GM10847 (cell line): ENCODE data around the gene PEDS1.
A peak's percentile ranks its signal among the peaks of the same experiment; 100 is the strongest.

Experiments
- POLR2A ChIP-seq: IDR thresholded peaks from 2 replicates; pipeline ENCODE4 v1.6.1; 2011; ENCODE audit not compliant: insufficient read length; ENCODE audit errors: extremely low read depth

Gene PEDS1

DNA sequence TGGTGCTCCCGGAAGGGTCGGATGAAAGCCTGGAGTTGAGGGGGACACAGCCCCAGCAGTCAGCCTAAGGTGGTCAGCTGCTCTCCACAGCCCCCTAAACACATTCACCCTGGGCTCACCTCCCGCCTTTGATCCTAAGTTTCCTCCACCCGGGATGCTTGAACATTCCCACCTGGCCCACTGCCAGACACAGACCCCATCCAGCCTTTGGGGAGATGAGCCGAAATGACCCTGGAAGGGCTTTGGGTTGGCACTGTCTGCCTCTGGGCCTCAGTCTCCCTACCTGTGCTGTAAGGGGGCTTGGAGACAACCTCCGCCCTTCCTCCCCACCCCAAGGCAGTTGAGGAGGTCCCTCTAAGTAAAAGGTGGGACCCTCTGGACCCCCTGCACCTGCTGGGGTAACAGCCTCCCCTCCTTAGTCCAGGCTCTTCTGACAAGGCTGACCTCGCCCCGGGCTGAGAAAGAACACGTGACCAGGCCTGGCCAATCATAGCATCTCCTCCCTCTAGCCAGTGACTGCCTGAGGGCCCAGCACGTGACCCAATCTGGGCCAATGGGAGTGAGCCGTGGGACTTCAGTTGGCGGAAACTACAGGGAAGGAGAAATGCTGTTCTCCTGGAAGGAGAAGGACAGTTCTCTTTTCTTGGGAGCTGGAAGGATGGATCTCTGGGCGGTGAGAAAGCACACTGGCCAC is 23.7 kb downstream of the PEDS1 start:
- no peak for TF ChIP-seq POLR2A

- TF ChIP-seq POLR2A: no peak
Observed at GRCh38 chr20:50128520-50128905, 25.0 kb downstream of the PEDS1 start.

- TF ChIP-seq POLR2A: no peak
Observed at GRCh38 chr20:50127587-50128519, 25.7 kb downstream of the PEDS1 start.

DNA sequence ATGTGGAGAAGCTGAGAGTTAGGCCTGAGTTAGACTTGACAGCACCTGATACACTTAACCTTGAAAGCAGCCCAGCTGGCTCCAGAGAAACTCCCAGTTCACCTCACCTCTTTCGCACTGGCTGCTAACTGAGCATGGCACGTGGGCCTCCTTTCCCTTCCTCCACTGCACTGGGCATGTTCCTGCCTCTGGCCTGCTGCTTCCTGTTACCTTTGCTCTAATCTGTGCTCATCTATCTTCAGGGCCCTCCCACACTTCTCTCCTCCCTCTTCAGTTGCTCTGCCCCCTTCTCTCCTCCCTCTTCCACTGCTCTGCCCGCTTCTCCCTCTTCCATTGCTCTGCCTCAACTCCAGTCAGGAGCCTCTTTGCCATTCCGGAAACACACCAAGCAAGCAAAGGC is 26.9 kb downstream of the PEDS1 start:
- TF ChIP-seq POLR2A: no peak

- TF ChIP-seq POLR2A: no peak
Observed at GRCh38 chr20:50125279-50125678, 28.2 kb downstream of the PEDS1 start.

GRCh38 chr20:50124496-50124895 is 29.0 kb downstream of the PEDS1 start:
- TF ChIP-seq POLR2A: no peak

DNA sequence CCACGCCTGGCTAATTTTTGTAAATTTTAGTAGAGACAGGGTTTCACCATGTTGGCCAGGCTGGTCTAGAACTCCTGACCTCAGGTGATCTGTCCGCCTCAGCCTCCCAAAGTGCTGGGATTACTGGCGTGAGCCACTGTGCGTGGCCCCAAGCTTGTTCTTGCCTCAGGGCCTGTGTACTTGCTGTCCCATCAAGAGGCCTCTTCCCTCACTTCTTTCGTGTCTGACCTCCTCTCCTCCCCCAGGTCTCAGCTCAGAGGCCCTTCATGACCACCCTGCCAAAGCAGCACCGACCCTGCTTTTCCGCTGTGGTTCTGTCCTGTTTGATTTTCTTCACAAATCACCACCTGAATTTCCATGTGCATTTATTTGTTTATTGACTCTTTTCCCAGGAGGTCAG is 30.1 kb downstream of the PEDS1 start:
- TF ChIP-seq POLR2A: no peak

DNA sequence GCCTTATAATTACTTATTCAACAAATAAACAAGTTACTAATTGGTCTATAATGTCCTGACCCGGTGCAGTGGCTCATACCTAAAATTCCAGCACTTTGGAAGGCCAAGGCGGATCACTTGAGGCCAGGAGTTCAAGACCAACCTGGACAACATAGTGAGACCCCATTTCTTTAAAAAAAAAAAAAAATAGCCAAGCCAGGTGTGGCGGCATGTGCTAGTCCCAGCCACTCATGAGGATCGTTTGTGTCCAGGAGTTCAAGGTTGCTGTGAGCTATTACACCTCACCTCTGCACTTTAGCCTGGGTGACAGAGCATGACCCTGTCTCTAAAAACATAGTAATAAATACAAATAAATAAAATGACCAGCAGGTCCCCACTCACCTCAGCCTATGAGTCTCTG is 30.8 kb downstream of the PEDS1 start:
- TF ChIP-seq POLR2A: no peak

DNA sequence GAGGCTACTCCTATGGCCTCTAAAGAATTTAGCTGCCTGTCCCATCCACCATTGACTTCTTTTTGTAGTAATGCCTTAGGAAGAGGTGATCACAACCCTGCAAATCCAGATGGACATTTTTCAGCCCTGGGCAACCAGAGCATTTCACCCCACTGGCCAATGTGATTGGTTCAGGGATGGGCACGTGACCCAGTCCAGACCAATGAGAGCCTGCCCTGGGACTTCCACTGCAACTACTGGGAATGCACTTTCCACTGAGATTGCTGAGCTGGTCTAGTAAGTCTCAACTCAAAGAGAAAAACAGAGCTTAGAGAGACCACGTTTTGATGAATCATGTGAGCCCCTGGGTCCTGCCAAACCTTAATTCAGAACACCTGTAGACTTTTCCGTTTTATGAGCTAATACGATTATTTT is 31.7 kb downstream of the PEDS1 start:
- no peak for TF ChIP-seq POLR2A

DNA sequence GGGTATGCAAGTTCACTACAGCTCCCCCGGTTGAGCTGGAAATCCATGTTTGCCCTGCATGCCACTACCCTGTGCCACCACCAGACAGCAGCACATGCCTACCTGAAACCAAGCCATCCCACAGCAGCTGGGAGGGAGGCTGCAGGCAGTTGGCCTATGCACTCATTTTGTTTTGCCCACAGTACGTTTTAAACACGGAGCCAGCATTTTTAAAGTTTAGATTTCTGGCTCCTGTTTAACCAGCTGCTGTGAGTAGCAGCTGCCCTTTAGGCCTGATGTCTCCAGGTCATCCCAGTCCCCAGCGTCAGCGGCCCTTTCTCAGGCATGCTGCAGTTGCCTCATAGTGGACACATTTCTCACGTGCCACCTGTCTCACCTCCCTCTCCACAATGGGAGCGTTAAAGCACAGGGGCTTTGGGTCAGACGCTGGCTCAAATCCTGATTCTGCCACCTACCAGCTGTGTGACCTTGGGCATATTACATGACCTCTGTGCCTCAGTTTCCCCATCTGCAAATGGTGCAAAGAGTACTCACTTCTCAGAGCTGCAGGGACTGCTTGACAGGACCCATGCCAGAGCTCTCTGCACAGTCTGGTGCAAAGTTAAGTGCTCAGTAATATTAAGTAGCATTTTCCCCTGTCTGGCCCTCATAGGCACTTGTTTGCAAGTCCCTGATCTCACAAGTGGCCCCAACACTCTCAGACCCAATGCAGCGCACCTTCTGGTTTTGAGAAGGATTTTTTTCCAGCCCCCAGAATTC is 32.4 kb downstream of the PEDS1 start:
- no peak for TF ChIP-seq POLR2A

- TF ChIP-seq POLR2A: no peak
Observed at GRCh38 chr20:50118203-50118602, 35.3 kb downstream of the PEDS1 start.

DNA sequence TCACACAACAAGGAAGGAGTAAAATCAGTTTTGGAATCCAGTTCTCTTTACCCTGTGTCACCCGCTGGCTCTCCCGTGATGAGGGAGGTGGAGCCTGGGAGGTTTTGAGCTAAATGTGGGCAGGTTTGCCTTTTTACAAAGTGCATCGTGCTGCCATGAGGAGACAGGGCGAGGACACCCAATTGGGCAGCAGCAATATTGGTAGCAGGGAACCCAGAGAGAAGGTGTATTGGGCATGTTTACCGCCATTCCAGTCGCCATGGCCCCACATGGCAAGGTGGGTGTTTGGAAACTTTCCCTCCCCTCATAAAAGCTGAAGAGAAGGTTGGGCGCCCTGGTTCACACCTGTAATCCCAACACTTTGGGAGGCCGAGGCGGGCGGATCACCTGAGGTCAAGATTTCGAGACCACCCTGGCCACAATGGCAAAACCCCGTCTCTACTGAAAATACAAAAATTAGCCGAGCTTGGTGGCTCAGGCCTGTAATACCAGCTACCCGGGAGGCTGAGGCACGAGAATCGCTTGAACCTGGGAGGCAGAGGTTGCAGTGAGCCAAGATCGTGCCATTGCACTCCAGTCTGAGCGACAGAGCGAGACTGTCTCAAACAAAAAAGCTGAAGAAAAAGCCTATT is 37.0 kb downstream of the PEDS1 start:
- no peak for TF ChIP-seq POLR2A

GRCh38 chr20:50115591-50116367 is 37.7 kb downstream of the PEDS1 start:
- TF ChIP-seq POLR2A: peak; percentile 66

DNA sequence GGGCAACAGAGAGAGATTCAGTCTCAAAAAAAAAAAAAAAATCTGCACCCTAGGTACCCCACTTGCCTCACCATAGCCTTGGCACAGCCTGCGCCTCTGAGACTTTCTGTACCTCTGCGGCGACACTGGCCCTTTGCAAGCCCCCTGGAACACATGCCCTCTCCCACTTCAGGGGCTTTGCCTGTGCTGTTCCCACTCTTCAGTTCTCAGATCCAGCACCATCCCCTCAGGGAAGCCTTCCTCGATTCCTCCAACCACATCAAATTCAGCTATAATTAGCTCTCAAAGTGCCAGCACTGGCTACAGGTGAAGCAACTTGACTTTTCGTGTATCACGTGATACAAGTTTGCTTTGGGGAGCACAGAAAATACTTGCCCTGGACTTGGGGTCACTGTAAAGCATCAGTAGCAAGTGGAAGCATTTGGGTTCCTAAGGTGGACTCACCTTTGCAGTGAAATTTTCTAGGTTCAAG is 38.4 kb downstream of the PEDS1 start:
- TF ChIP-seq POLR2A: no peak
